Activated naive CD4-positive, alpha-beta T cell treated with anti-CD3 and anti-CD28 coated beads for 36 hours (primary cell): Measurements from ENCODE around the gene KDM7A. TPM values are rescaled to one million over a fixed set of nuclear protein-coding genes. Genes with fewer than 3 reads are reported as not detected.

Experiments
- CTCF ChIA-PET: fragments of 350-600 bp; sonication (Branson Sonifier 250); formaldehyde crosslinking; loops from one replicate; lab custom pipeline; 2021; ENCODE audit warnings: antibody characterized with exemption; lab: Charles Lee
- DNase-seq: peaks from one replicate; pipeline ENCODE4 v3.0.0-alpha.2; 2020
- H3K27ac Mint-ChIP-seq: one replicate; pipeline ENCODE4 v1.8.0; 2021; ENCODE audit warnings: mild to moderate bottlenecking, mixed read lengths
- H3K27me3 Mint-ChIP-seq: one replicate; pipeline ENCODE4 v1.8.0; 2021; ENCODE audit warnings: low read depth, mixed read lengths
- H3K36me3 Mint-ChIP-seq: one replicate; pipeline ENCODE4 v1.8.0; 2021; ENCODE audit warnings: low read depth, mixed read lengths
- H3K4me1 Mint-ChIP-seq: one replicate; pipeline ENCODE4 v1.8.0; 2021; ENCODE audit warnings: low read depth, mixed read lengths
- H3K4me3 Mint-ChIP-seq: one replicate; pipeline ENCODE4 v1.8.0; 2021; ENCODE audit warnings: mild to moderate bottlenecking, moderate library complexity, mixed read lengths
- H3K9me3 Mint-ChIP-seq: one replicate; pipeline ENCODE4 v1.8.0; 2021; ENCODE audit warnings: mixed read lengths
- intact Hi-C: fragments of 100-400 bp; cut with micrococcal nuclease; formaldehyde crosslinking; loops from one replicate; pipeline ENCODE4 v1.15.1; 2023
- total RNA-seq, 2 experiments: library from RNA; stranded (reverse); gene quantifications; one replicate each; pipeline ENCODE4 v1.2.3, GENCODE V29; 2021

The KDM7A gene
- total RNA-seq, 2 experiments from 2014 or later, result 27.4 to 29.3 TPM

DNA sequence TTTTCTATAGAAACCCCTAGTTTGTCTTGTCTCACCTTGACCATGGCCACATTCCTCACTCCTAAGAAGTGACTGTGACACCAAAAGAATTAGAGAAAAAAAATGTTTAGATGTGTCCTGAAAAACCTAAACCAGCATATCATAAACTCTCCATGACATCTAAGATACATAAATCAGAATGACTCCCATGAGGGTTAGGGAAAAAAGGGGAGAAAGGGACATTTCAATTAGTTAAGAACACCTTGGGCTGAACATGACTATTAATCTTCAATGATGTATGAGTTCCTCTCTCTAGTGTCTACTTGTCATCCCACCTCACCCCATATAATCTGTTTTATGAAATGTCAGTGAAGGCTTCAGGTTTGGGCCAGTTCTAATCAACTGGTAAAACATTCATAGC lies 31.1 kb downstream of the KDM7A start:
- intact Hi-C loops, result loop anchor here (2.0 kb wide), 1 partner anchor 19 kb away; no protein-coding TSS in a partner anchor
- CTCF ChIA-PET, result interaction anchor here (0.7 to 1.1 kb wide), 2 partner anchors 17 to 182 kb away, joined by 3 to 4 read pairs; no protein-coding TSS in a partner anchor
- peaks cover 66% of the 10 kb centered on the region for H3K4me1 Mint-ChIP-seq
- no peak overlapping the region for H3K27ac Mint-ChIP-seq
- DNase-seq, result no peak
- H3K36me3 Mint-ChIP-seq, result peaks cover 21% of the 10 kb centered on the region
- peaks cover 19% of the 10 kb centered on the region for H3K9me3 Mint-ChIP-seq
- H3K4me3 Mint-ChIP-seq, result no peak overlapping the region
- no peaks in the 10 kb centered on the region for H3K27me3 Mint-ChIP-seq

DNA sequence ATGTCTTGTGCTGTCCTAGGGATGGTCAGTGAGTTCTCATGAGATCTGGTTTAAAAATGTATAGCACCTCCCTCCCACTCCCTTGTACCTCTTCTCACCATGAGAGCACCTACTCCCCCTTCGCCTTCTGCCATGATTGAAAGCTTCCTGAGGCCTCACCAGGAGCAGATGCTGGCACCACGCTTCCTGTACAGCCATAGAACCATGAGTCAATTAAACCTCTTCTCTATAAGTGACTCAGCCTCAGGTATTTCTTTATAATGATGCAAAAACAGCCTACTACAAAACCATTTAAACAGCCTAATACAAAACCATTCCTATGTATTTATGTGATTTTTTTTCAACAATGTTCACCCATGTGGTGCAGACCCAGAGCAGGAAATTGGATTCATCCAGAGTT lies 32.0 kb downstream of the KDM7A start:
- Mint-ChIP-seq H3K27me3 (no peaks in the 10 kb centered on the region), H3K36me3 (peaks cover 21% of the 10 kb centered on the region), H3K4me3 (no peak overlapping the region), H3K9me3 (peaks cover 19% of the 10 kb centered on the region), H3K4me1 (peaks cover 65% of the 10 kb centered on the region), H3K27ac (no peak overlapping the region)
- CTCF ChIA-PET, result interaction anchor here (0.6 to 0.7 kb wide), 2 partner anchors 146 to 229 kb away, joined by 3 to 4 read pairs; no protein-coding TSS in a partner anchor
- DNase-seq, result no peak
- intact Hi-C loops, result no loop called here

DNA sequence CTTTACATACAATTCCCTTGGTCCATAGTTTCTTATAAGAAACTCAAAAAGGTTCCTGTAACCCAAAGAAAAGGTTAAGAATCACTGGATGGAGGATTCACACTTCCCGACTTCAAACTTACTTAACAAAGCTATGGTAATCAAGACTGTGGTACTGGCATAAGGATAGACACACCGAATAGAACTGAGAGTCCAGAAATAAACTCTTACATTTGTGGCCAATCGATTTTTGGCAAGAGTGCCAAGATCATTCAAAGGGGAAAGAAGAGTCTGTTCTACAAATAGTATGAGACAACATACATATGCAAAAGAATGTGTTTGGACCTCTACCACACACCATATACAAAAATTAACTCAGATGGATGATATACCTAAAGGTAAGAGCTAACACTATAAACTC lies 32.8 kb downstream of the KDM7A start:
- H3K9me3 Mint-ChIP-seq, result peaks cover 19% of the 10 kb centered on the region
- peaks cover 21% of the 10 kb centered on the region for H3K36me3 Mint-ChIP-seq
- CTCF ChIA-PET, result interaction anchor here (0.6 to 0.7 kb wide), 2 partner anchors 147 to 229 kb away, joined by 3 to 4 read pairs; no protein-coding TSS in a partner anchor
- no peak overlapping the region for H3K4me3 Mint-ChIP-seq
- H3K27ac Mint-ChIP-seq, result no peak overlapping the region
- DNase-seq, result no peak
- peaks cover 63% of the 10 kb centered on the region for H3K4me1 Mint-ChIP-seq
- intact Hi-C loops, result no loop called here
- H3K27me3 Mint-ChIP-seq, result no peaks in the 10 kb centered on the region

DNA sequence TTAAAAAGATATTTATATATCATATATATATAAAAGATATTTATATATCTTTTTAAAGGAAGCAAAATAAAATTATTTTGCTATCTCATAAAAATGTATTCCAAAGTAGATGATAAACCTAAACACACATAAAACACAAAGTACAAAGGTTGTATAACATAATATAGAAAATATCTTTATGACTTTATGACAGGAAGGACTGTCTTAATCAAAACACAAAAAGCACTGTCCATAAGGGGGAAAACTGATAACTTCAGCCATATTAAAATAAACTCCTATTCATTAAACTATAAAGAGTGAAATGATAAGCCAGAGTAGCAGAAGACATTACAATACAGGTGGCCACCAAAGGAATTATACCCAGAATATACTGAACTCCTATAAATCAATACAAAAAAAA lies 34.8 kb downstream of the KDM7A start:
- H3K27ac Mint-ChIP-seq, result no peak overlapping the region
- H3K9me3 Mint-ChIP-seq, result peaks cover 19% of the 10 kb centered on the region
- intact Hi-C loops, result no loop called here
- H3K36me3 Mint-ChIP-seq, result peaks cover 21% of the 10 kb centered on the region
- CTCF ChIA-PET, result no interaction called here
- H3K4me3 Mint-ChIP-seq, result no peak overlapping the region
- peaks cover 57% of the 10 kb centered on the region for H3K4me1 Mint-ChIP-seq
- no peak for DNase-seq
- H3K27me3 Mint-ChIP-seq, result no peaks in the 10 kb centered on the region

DNA sequence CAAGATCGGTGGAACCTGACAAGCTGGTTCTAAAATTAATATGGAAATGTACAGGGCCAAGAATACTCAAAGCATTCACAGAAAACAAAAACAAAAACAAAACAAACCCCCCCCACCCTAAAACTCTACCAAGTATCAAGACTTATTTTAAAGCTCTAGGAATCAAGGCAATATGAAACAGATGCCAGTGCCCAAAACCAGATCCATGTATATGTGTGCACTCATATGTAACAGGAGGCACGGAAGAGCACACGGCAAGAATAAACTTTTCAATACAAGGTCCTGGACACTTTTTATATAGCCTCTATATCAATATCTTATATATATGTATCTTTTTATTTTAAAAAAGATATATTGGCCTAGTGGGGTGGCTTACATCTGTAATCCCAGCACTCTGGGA lies 35.5 kb downstream of the KDM7A start:
- no peak overlapping the region for H3K27ac Mint-ChIP-seq
- peaks cover 49% of the 10 kb centered on the region for H3K4me1 Mint-ChIP-seq
- peaks cover 19% of the 10 kb centered on the region for H3K9me3 Mint-ChIP-seq
- no peaks in the 10 kb centered on the region for H3K27me3 Mint-ChIP-seq
- peaks cover 20% of the 10 kb centered on the region for H3K36me3 Mint-ChIP-seq
- DNase-seq, result no peak
- H3K4me3 Mint-ChIP-seq, result no peak overlapping the region
- CTCF ChIA-PET, result interaction anchor here (0.6 kb wide), 1 partner anchor 183 kb away, joined by 3 read pairs; no protein-coding TSS in a partner anchor
- intact Hi-C loops, result no loop called here

DNA sequence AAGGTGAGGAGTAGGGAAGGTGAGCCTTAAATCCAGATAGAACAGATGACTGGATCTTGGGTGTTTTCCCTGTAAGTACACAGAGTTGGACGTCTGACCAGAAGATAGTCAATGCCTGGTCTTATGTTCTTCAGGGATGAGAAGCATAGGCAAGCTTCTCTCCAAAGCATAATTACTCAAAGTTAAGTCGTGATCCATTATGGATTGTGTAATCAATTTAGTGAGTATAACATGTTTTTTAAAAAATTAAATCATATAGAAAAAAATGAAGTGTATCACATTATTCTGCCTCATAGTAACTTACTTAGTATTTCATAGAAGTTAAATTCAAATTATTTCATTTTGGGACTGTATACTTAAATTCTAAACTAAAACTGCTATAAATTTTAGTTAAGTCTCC lies 39.7 kb downstream of the KDM7A start:
- peaks cover 11% of the 10 kb centered on the region for H3K36me3 Mint-ChIP-seq
- peaks cover 31% of the 10 kb centered on the region for H3K4me1 Mint-ChIP-seq
- no peak overlapping the region for H3K27ac Mint-ChIP-seq
- no peak overlapping the region for H3K4me3 Mint-ChIP-seq
- no peak for DNase-seq
- intact Hi-C loops, result no loop called here
- CTCF ChIA-PET, result no interaction called here
- H3K27me3 Mint-ChIP-seq, result no peaks in the 10 kb centered on the region
- H3K9me3 Mint-ChIP-seq, result no peaks in the 10 kb centered on the region

DNA sequence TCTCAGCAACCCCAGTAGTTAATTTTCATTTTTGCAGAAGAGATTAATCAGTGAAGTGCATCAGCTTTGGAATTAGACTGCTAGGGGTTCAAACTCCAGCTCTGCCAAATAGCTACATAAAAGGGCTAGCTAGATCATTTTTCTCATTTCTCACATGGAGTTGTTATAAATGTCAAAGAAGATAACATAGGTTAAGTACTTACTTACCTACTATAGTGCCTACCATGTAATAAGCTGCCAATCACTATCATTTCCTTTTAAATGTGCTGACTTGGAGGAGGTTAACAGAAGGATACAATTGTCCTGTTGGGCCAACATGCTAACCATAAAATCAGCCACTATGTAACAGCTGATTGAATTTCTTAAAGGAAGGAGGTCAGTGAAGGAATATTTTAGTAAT lies 40.7 kb downstream of the KDM7A start:
- peaks cover 17% of the 10 kb centered on the region for H3K36me3 Mint-ChIP-seq
- H3K4me3 Mint-ChIP-seq, result no peak overlapping the region
- CTCF ChIA-PET, result no interaction called here

DNA sequence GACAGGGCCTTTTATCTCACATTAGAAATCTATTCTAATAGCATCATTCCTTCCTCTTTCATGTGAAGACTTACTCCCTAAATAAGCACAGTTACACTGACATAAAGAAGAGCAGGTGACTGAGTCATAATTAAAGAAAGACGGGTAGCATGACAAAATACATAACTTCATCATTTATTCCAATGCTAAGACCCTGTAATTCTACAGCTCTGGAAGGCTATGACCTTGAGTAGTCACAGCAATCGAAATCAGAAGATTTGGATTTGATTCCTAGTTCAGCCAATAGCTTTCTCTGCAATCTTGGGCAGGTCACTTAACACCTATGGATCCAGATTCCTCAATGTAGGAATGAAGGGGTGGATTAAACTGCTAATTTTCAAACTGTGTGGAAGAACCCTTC lies 42.7 kb downstream of the KDM7A start:
- no peaks in the 10 kb centered on the region for H3K27me3 Mint-ChIP-seq
- no peak overlapping the region for H3K4me3 Mint-ChIP-seq
- no peak overlapping the region for H3K27ac Mint-ChIP-seq
- no peaks in the 10 kb centered on the region for H3K9me3 Mint-ChIP-seq
- peaks cover 20% of the 10 kb centered on the region for H3K4me1 Mint-ChIP-seq
- CTCF ChIA-PET, result interaction anchor here (0.7 kb wide), 1 partner anchor 11 kb away, joined by 4 read pairs; no protein-coding TSS in a partner anchor
- H3K36me3 Mint-ChIP-seq, result peaks cover 21% of the 10 kb centered on the region
- intact Hi-C loops, result no loop called here
- DNase-seq, result no peak

More for the DNA sequence above, 40.7 kb downstream of the KDM7A start:
- no peak for DNase-seq
- no peaks in the 10 kb centered on the region for H3K9me3 Mint-ChIP-seq
- no peak overlapping the region for H3K27ac Mint-ChIP-seq
- H3K4me1 Mint-ChIP-seq, result peaks cover 32% of the 10 kb centered on the region
- H3K27me3 Mint-ChIP-seq, result no peaks in the 10 kb centered on the region
- intact Hi-C loops, result no loop called here

DNA sequence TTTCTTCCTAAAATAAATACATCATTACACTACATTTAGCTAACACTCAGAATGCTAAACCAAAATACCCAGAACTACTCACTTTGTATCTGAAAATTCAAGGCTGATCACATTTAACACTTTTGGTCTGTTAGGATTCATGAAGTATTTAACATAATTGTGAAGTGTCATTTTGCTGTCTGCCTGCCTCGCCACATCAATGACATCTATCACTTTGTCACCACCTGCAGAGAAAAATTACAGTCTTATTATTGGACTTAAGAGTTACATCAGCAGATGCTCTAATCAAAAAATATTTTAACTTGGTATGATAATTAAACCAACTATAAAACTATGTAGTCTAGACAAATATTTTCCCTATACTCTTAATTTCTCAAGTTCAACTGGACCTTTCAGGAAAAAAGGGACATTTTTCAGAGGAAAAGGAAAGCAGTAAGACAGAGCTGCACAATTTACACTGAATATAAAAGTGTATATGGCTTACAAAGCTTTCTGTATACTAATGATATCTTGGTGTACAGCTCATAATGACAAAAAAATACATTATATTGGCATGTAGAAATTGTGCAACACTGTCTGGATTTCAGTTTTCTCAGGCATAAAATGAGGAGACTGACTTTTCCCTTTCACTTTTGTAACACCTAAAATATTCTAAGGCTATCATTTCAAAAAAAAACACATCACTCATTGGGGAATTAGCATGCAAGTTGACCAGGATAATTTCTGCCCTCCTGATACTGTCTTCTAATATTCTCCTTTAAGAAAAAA lies 49.2 kb downstream of the KDM7A start:
- H3K27ac Mint-ChIP-seq, result peak overlapping the region; percentile 11
- intact Hi-C loops, result no loop called here
- CTCF ChIA-PET, result interaction anchor here (0.6 to 0.8 kb wide), 2 partner anchors 16 to 226 kb away, joined by 3 to 5 read pairs; no protein-coding TSS in a partner anchor
- H3K4me3 Mint-ChIP-seq, result no peak overlapping the region
- peaks cover 29% of the 10 kb centered on the region for H3K36me3 Mint-ChIP-seq
- H3K9me3 Mint-ChIP-seq, result no peaks in the 10 kb centered on the region
- DNase-seq, result no peak
- peaks cover 30% of the 10 kb centered on the region for H3K4me1 Mint-ChIP-seq
- no peaks in the 10 kb centered on the region for H3K27me3 Mint-ChIP-seq

DNA sequence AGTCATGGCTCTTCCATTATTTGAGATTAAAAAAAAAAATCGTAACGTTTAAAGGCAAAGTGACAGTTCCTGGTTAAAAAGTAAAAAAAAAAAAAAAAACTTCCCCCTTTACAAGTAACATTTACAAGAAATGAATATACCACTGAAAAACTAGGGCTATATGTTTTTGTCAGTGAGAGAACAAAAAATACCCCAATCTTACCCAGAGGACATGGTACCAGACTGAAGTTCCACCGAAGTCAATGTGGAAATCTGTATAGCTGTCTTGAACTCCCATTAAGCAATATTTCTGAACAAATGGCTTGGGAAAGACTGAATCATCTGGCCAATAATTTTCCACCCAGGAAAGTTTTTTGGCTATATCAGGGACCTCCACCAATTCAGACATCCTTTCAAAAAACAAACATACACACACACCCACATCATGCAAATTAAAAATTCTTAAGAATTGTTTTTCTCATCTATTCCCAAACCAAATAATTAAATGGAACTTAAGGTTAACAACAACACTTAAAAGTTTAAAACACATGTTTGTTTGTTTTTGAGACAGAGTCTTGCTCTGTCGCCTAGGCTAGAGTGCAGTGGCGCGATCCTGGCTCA lies 50.2 kb downstream of the KDM7A start:
- Mint-ChIP-seq H3K27me3 (no peaks in the 10 kb centered on the region), H3K27ac (no peak overlapping the region), H3K4me1 (peaks cover 30% of the 10 kb centered on the region), H3K9me3 (no peaks in the 10 kb centered on the region), H3K4me3 (no peak overlapping the region), H3K36me3 (peaks cover 23% of the 10 kb centered on the region)
- intact Hi-C loops, result no loop called here
- DNase-seq, result no peak
- CTCF ChIA-PET, result interaction anchor here (0.6 kb wide), 1 partner anchor 227 kb away, joined by 5 read pairs; no protein-coding TSS in a partner anchor

DNA sequence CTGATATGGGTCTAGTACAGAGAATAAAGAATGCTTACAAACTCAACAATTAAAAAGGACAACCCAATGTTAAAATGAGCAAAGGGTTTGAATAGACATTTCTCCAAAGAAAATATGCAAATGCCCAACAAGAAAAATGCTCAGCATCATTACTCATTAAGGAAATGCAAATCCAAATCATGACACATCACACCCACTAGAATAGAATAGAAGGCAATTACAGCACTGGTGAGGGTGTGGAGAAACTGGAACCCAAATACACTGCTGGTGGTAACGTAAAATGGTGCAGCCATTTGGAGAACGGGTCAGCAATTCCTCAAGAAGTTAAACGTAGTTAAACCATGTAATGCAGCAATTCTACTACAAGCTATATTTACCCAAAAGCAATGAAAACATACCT lies 53.8 kb downstream of the KDM7A start:
- Mint-ChIP-seq H3K4me1 (peaks cover 22% of the 10 kb centered on the region), H3K9me3 (no peaks in the 10 kb centered on the region), H3K36me3 (peaks cover 21% of the 10 kb centered on the region), H3K27ac (no peak overlapping the region), H3K27me3 (no peaks in the 10 kb centered on the region), H3K4me3 (no peak overlapping the region)
- no peak for DNase-seq
- intact Hi-C loops, result no loop called here
- CTCF ChIA-PET, result interaction anchor here (0.6 kb wide), 2 partner anchors 11 to 402 kb away, joined by 3 to 4 read pairs; no protein-coding TSS in a partner anchor

DNA sequence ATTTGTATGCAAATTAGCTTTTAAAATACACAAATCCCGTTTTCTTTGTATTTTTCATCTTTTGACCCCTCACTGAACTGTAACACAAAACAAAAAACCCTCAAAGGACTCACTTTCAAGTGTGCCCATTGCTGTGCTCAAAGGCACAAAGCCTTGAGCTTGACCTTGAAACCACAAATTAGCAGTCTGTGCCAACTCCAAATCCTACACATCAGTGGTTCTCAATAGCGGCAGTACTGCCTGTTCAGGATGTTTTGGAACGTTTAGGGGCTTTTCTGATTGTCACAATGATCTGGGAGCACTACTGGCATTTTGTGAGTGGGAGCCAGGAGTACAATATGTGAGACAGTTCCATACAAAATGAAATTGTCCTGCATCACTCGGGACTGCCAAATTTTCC lies 55.5 kb downstream of the KDM7A start:
- CTCF ChIA-PET, result no interaction called here
- Mint-ChIP-seq H3K4me3 (no peak overlapping the region), H3K36me3 (peaks cover 25% of the 10 kb centered on the region), H3K9me3 (no peaks in the 10 kb centered on the region), H3K4me1 (peaks cover 10% of the 10 kb centered on the region), H3K27ac (no peak overlapping the region), H3K27me3 (no peaks in the 10 kb centered on the region)
- DNase-seq, result no peak
- intact Hi-C loops, result no loop called here
